Panc1 (cell line): ENCODE data around the gene RP2.

ENCODE experiments used
- POLR2AphosphoS5 ChIP-seq: IDR thresholded peaks from 2 replicates; pipeline ENCODE4 v1.6.1; 2012; ENCODE audit warnings: mild to moderate bottlenecking, low read depth, low read length, moderate library complexity
- SIN3A ChIP-seq: IDR thresholded peaks from 2 replicates; pipeline ENCODE4 v1.6.1; 2012; ENCODE audit warnings: low read depth, mild to moderate bottlenecking, low read length, moderate library complexity, borderline replicate concordance; ENCODE audit not compliant: insufficient read depth
- TCF7L2 ChIP-seq: IDR thresholded peaks from 2 replicates; pipeline ENCODE4 v1.6.1; 2011; ENCODE audit warnings: mild to moderate bottlenecking, low read depth, low read length, inconsistent platforms
- TF ChIP-seq, protein P1 (sequence below): fragments of 450-650 bp; IDR thresholded peaks from 2 replicates; pipeline ENCODE4 v1.5.1; 2017; ENCODE audit warnings: mild to moderate bottlenecking
- TF ChIP-seq, protein P2 (sequence below), 2 experiments: IDR thresholded peaks; 2 replicates each; pipeline ENCODE4 v1.6.1; 2011 to 2012; ENCODE audit warnings: low read depth in 2 of 2, control low read depth in 1 of 2, low read length in 1 of 2, mild to moderate bottlenecking in 1 of 2, moderate library complexity in 1 of 2; ENCODE audit not compliant: insufficient read depth in 1 of 2

DNA sequence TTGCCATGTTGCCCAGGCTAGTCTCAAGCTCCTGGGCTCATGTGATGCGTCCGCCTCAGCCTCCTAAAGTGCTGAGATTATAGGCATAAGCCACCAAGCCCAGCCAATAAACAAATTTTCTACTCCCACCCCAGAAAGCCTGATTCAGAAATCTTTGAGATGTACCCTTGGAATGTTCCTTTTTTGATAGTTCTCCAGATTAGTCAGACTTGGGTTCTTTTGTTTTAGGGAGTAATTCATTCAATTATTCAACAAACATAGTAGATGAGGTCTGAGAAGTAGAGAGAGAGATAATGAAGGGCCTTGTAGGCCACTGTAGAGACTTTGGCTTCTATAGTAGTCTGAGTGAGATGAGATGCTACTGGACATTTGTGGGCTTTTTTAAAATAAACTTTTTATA is 27.8 kb downstream of the RP2 start:
- TF ChIP-seq, protein P1, sequence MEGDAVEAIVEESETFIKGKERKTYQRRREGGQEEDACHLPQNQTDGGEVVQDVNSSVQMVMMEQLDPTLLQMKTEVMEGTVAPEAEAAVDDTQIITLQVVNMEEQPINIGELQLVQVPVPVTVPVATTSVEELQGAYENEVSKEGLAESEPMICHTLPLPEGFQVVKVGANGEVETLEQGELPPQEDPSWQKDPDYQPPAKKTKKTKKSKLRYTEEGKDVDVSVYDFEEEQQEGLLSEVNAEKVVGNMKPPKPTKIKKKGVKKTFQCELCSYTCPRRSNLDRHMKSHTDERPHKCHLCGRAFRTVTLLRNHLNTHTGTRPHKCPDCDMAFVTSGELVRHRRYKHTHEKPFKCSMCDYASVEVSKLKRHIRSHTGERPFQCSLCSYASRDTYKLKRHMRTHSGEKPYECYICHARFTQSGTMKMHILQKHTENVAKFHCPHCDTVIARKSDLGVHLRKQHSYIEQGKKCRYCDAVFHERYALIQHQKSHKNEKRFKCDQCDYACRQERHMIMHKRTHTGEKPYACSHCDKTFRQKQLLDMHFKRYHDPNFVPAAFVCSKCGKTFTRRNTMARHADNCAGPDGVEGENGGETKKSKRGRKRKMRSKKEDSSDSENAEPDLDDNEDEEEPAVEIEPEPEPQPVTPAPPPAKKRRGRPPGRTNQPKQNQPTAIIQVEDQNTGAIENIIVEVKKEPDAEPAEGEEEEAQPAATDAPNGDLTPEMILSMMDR: no peak
- TF ChIP-seq, protein P2, sequence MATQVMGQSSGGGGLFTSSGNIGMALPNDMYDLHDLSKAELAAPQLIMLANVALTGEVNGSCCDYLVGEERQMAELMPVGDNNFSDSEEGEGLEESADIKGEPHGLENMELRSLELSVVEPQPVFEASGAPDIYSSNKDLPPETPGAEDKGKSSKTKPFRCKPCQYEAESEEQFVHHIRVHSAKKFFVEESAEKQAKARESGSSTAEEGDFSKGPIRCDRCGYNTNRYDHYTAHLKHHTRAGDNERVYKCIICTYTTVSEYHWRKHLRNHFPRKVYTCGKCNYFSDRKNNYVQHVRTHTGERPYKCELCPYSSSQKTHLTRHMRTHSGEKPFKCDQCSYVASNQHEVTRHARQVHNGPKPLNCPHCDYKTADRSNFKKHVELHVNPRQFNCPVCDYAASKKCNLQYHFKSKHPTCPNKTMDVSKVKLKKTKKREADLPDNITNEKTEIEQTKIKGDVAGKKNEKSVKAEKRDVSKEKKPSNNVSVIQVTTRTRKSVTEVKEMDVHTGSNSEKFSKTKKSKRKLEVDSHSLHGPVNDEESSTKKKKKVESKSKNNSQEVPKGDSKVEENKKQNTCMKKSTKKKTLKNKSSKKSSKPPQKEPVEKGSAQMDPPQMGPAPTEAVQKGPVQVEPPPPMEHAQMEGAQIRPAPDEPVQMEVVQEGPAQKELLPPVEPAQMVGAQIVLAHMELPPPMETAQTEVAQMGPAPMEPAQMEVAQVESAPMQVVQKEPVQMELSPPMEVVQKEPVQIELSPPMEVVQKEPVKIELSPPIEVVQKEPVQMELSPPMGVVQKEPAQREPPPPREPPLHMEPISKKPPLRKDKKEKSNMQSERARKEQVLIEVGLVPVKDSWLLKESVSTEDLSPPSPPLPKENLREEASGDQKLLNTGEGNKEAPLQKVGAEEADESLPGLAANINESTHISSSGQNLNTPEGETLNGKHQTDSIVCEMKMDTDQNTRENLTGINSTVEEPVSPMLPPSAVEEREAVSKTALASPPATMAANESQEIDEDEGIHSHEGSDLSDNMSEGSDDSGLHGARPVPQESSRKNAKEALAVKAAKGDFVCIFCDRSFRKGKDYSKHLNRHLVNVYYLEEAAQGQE (IDR thresholded peaks at IDR 0.05; ENCODE audit: insufficient read depth in 1 of 2, low read depth in 2 of 2, low read length in 1 of 2): no peak
- TF ChIP-seq SIN3A (no peak), POLR2AphosphoS5 (no peak), TCF7L2 (no peak)
